CD4-positive, alpha-beta T cell treated with Interleukin-12 subunit alpha and Interleukin-12 subunit beta, for 1 hour (primary cell): ENCODE measurements around the gene ECE1.

Experiments
- DNase-seq: peaks from one replicate; pipeline ENCODE4 v3.0.0-alpha.2; 2020

ECE1 gene

GRCh38 chr1:21307663-21308305 is 17.5 kb upstream of the ECE1 start:
- no peak for DNase-seq

- DNase-seq, result no peak
Measured at GRCh38 chr1:21307210-21307609, 16.9 kb upstream of the ECE1 start.

- no peak for DNase-seq
Measured at GRCh38 chr1:21305900-21306189, 15.6 kb upstream of the ECE1 start.

GRCh38 chr1:21305155-21305899 is 15.1 kb upstream of the ECE1 start:
- no peak for DNase-seq

- no peak for DNase-seq
Measured at GRCh38 chr1:21304488-21304887, 14.2 kb upstream of the ECE1 start.

- DNase-seq, result no peak
Measured at GRCh38 chr1:21302747-21303715, 12.8 kb upstream of the ECE1 start.

- DNase-seq, result no peak
Measured at GRCh38 chr1:21301794-21302440, 11.7 kb upstream of the ECE1 start.

- DNase-seq, result no peak
Measured at GRCh38 chr1:21300774-21301173, 10.5 kb upstream of the ECE1 start.

GRCh38 chr1:21299780-21300395 is 9.6 kb upstream of the ECE1 start:
- DNase-seq, result no peak

- peak; percentile 32 for DNase-seq
Measured at GRCh38 chr1:21298981-21299391, 8.7 kb upstream of the ECE1 start.

GRCh38 chr1:21297975-21298374 is 7.7 kb upstream of the ECE1 start:
- no peak for DNase-seq

GRCh38 chr1:21296509-21297354 is 6.5 kb upstream of the ECE1 start:
- DNase-seq, result no peak

- DNase-seq, result no peak
Measured at GRCh38 chr1:21295545-21295944, 5.3 kb upstream of the ECE1 start.

- DNase-seq, result peak; percentile 63
Measured at GRCh38 chr1:21295002-21295401, 4.7 kb upstream of the ECE1 start.

- DNase-seq, result peak; percentile 95
Measured at GRCh38 chr1:21294266-21294989, 4.2 kb upstream of the ECE1 start.

- DNase-seq, result peak; percentile 76
Measured at GRCh38 chr1:21293537-21294265, 3.4 kb upstream of the ECE1 start.

GRCh38 chr1:21292984-21293536 is 2.8 kb upstream of the ECE1 start:
- peak; percentile 77 for DNase-seq

GRCh38 chr1:21292503-21292983 is 2.3 kb upstream of the ECE1 start:
- no peak for DNase-seq

- no peak for DNase-seq
Measured at GRCh38 chr1:21291964-21292363, 1.7 kb upstream of the ECE1 start.

- no peak for DNase-seq
Measured at GRCh38 chr1:21291184-21291583, 921 bp upstream of the ECE1 start.
